HT1080 (cell line): ENCODE data around the gene ASPHD1. TPM values are rescaled to one million over a fixed set of nuclear protein-coding genes. Genes with fewer than 3 reads are reported as not detected.
"Not testable (repeated sequence)": the region's sequence is repeated elsewhere in the genome, so short reads cannot be mapped to it uniquely, and the experiment has no call there.

Source experiments
- DNase-seq: peaks from one replicate; pipeline ENCODE4 v3.0.0-alpha.2; 2015; ENCODE audit warnings: low read depth
- total RNA-seq: library from RNA; depleted of rRNA; stranded (reverse); fragments of >200 nt; shearing (Covaris generic); gene quantifications from 2 replicates; pipeline ENCODE4 v1.2.3, GENCODE V29; 2014

The ASPHD1 gene
- total RNA-seq, 1 experiment from 2014 or later = 9.3 TPM

DNA sequence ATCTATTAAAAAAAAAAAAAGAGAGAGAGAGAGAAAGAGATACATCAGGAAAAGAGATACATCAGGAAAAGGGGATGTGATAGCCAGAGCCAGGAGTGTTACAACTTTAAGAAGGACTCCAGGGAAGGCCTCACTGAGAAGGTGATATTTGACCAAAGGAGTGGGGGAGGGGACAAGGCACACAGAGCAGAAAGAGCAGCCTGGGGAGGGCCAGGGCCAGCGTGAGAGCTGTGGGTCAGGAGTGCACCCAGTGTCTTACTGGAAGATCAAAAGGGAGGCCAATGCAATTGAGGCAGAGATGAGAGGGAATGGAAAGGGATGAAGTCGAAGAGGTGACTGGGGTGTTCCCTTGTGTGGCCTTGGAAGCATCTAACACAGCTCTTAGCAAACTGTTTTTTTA is 7.7 kb downstream of the ASPHD1 start:
- no peak for DNase-seq

DNA sequence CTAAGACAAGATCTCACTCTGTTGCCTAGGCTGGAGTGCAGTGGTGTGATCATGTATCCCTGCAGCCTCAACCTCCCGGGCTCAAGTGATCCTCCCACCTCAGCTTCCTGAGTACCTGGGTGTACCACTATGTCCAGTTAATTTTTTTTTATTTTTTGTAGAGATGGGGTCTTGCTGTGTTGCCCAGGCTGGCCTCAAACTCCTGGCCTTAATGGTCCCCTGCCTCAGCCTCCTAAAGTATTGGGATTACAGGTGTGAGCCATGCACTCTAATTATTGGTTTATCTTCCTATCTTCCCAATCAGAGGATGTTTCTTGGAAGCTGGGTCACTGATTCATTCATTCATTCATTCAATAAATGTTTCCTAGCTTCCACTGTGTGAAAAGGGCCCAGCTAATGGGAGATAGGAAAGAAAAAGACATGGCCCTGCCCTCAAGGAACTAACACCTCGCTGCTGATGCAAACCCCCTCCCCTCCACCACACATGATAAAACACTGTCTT is 8.5 kb downstream of the ASPHD1 start:
- DNase-seq = no peak

DNA sequence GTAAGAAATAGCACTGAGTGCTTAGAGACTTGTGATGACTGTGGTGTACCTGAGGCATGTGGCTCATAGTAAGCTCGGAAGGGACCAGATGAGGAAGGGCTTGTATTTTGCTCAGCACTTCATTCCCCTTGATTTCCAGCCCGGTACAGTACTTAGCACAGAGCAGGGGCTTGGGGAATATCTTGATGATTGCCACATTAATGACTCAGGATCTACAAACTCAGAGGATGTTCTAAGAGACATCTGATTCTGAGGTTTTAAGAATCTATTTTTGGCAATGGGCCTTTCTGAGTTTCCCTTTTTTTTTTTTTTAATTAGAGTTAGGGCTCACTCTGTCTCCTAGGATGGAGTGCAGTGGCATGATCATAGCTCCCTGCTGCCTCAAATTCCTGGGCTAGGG is 9.1 kb downstream of the ASPHD1 start:
- peak; percentile 25 for DNase-seq

DNA sequence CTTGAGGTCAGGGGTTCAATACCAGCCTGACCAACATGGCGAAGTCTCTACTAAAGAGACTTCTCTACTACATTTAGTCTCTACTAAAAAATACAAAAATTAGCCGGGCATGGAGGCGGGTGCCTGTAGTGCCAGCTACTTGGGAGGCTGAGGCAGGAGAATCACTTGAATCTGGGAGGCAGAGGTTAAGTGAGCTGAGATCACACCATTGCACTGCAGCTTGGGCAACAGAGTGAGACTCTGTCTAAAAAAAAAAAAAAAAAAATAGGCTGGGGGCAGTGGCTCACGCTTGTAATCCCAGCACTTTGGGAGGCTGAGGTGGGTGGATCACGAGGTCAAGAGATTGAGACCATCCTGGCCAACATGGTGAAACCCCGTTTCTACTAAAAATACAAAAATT is 9.6 kb downstream of the ASPHD1 start:
- not testable (repeated sequence) for DNase-seq

DNA sequence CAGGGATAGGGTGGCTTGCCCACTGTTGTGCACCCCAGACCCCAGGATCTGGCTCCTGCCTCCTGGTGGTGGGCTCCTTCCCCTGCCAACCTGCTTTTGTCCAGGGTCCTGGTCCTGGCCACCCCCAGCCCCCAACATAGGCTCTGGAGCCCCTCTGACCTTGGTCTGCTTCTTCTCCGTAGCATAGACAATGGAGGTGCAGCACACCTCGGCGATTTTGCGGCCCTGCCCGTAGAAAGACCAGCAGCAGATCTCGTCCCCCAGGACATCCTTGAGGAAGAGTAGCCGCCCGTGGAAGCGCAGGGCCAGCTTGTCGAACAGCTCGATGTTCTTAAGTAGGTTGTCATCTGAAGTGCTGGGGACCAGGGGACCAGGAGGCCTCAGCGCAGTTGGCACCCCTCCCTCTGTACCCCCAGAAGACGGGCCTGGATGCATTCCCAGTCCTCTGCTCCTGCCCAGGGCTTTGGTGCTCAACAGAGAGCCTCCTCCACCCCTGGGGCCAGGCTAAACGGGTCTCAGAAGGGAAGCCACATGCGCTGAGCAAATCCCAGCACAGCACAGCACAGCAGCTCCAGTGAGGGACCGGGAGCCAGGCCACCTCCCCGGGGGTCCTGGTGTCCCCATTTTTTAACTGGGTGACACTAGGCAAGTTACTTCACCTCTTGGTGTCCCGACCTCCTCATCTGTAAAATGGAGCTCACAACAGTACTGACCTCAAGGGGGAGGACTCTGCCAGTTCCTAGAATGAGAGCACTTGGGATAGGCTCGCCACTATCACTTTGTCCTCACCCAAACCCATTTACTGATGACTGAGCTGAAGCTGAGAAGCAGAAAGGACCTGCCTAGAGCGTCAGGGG is 10.8 kb downstream of the ASPHD1 start:
- DNase-seq = no peak

DNA sequence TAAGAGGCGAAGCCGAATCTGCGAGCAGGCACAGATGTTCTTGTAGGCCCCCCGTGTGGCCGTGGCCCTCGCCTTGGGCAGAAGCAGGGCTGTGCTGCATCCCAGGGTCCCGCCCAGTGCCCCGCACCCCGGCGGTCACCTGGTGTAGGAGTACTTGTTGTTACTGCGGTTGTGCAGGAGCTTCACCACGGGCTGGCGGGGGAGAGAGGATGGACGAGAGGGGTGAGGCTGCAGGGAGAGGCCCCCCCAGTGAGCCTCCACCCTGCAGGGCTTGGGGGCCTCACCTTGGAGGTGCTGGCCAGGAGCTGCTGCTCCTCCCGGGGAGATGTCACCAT is 11.4 kb downstream of the ASPHD1 start:
- no peak for DNase-seq

DNA sequence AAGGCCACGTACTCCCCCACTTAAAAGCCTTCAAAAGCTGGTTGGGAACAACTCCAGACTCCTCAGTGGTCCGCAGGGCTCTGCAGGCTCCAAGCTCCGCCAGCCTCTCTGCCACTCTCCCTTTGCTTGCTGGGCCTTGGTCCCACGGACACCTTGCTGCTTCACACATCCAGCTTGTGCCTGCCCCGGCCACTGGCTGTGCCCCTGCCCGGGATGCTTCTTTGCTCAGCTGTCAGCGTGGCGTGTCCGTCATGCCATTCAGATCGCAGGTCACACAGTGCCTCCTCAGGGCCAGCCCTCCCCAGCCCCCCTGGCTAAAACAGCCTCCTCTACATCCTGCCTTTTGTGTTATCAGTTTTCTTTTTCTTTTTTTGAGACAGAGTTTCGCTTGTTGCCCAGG is 11.8 kb downstream of the ASPHD1 start:
- DNase-seq = no peak

DNA sequence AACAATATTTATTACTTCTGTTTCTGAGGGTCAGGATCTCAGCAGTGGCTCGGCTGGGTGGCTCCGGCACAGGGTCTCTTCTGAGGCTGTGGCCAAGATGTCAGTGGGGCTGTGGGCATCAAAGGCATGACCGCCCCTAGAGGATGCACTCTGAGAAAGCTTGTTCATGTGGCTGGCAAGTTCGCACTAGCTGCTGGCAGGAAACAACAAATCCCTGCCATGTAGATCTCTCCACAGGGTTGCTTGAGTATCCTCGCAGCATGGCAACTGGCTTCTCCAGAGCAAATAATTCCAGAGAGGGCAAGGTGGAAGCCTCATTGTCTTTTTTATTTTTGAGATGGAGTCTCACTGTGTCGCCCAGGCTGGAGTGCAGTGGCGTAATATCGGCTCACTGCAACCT is 13.2 kb downstream of the ASPHD1 start:
- DNase-seq = no peak

DNA sequence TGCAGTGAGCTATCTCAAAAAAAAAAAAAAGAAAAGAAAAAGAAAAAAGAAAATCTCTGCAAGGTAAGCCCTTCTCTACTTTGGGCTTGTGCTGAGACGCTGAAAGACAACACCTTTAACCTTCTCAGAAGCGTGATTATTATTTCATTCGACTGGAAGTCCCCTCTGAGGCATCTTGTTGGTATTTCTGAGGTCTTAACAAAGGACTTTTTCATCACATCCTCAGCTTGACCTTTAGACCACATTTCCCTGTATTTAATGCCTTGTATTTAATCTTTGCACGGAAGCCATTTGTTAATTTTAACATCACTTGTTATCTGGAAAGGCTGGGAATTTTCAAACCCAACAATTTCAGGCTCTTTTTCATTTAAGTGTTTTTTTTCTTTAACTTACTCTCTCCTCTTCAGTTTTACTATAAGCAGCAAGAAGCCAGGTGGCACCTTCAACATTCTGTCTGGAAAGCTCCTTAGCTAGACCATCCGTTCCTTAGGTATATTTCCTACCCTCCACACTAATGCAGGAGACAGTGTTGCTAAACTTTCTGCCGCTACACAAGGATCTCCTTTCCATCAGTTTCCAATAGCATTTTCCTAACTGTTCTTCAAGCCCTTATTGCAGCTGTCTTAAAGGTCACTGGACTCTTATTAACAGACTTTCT is 15.4 kb downstream of the ASPHD1 start:
- peak; percentile 45 for DNase-seq

DNA sequence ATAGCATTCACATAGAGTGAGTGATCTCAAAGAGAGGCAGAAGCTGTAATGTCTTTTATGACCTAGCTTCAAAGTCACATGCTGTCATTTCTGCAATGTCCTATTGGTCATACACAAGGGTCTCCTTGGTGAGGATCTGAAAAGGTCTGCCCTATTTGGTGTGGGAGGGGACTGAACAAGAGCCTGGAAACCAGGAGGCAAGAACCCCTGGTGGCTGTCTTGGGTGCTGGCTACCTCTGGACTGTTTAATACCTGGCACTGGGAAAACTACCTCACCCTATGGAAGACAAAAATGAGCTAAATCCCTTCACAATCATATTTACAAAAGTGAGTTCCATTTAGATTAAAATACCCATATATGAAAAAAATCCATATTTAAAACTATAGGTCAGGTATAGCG is 16.7 kb downstream of the ASPHD1 start:
- no peak for DNase-seq

DNA sequence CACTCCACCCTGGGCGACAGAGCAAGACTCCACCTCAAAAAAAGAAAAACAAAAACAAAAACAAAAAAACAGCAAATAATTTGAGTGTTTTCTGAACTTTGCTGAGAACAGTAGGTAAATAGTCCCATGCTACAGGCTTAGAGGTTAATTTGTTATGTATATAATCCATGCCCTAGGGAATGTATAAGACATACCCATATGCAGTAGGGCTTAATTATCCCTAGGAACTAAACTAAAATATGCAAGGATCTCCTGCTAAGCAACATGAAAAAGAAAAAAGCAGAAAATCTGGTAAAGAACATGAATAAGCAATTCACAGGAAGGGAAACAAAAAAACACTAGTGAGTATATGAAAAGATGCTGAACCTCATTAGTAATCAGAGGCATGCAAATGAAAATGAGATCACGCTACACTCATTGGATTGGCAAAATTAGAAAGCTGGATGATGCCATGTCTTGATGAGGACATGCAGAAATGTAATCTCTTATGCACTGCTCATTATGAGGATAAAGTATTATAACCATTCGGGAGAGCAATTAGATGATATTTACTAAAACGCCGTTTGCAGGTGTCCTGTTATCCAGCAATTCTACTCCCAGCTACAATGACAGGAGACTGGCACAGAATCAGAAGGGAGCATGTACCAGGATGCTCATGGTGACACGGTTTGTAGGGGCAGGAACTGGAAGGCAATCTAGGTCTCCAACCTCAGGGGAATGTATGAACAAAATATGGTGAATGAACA is 20.2 kb downstream of the ASPHD1 start:
- DNase-seq = no peak

DNA sequence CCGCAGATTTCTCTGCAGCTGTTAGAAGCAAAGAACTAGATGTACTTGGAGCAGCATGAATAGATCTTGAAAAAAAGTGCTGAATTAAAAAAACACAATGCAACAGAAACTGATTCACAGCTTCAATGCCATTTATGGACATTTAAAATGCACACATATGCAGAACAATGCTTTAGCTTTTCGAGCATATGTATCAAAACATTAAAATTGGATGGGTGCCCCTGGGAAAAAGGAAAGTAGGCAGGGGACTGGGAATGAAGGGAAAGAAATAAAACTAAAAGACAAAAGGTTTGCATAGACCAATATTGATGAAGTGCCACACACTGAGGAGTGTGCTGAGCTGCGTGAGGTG is 20.7 kb downstream of the ASPHD1 start:
- no peak for DNase-seq

DNA sequence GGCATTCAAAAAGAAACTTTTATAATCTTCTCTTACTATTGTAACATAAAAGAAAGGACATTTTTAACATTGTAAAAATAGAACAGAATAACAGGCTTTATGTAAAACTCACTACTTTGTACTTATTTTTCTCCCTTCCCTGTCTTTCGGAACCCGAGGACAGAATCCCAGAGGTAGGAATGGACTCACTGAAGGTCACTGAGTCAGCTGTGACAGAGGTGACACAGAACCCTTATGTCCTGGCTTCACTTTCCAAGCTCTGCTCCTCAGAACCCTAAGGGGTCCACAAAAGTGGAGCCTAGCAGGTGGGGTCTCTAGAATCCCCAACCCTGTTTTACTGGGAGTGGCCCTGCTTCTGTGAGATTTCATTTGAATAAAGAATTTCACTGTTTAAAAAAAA is 22.0 kb downstream of the ASPHD1 start:
- DNase-seq = no peak

DNA sequence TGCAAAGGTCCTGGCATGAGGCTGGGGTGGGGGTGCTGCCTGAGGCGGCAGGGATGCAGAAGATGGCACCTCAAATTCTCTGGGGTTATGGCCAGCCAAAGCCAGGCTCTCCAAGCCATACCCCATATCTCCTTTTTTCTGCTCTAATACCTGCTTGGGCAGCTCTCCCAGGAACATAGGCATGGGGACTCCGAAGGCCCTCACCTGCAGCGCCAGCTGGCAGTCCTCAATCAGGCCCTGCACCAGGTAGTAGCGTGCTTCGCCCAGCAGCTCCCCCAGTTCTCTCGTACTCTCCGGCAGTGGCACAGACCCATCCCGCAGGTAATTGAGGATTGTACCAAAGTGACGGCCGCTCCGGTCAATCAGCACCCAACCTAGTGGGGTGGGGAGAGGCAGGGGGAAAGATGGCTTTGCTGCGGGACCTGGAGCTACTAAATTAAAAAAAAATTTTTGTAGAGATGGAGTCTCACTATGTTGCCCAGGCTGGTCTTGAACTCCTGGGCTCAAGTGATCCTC is 22.8 kb downstream of the ASPHD1 start:
- DNase-seq = no peak

DNA sequence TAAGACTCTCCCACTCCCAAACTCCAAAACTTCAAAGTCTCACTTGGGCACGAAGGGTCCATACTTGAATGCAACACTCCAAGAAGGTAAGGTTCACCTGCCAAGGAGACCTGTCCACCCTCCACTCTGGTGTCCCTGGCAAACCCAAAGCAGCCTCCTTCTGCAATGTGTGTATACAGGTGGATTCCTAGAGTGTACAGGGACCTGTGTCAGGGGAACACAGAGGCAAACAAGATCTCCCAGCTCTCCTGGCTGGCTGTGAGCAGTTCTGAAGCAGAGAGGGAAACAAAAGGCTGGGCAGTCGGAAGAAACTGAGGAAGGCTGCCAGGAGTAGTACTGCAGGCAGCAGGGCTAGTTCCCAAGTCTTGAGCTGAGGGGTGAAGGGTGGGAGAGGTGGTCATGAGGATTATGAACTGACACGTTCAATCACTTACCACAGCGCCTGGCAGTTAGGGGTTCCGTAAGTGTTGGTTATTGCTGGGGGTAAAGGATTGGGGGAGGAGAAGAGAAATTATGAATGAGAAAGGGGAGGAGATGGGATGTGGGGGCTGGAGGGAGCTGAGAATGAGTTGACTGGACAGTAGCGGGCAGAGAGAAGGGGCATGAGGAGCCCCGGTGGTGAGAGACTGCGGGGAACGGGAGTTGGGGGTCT is 24.9 kb downstream of the ASPHD1 start:
- no peak for DNase-seq

DNA sequence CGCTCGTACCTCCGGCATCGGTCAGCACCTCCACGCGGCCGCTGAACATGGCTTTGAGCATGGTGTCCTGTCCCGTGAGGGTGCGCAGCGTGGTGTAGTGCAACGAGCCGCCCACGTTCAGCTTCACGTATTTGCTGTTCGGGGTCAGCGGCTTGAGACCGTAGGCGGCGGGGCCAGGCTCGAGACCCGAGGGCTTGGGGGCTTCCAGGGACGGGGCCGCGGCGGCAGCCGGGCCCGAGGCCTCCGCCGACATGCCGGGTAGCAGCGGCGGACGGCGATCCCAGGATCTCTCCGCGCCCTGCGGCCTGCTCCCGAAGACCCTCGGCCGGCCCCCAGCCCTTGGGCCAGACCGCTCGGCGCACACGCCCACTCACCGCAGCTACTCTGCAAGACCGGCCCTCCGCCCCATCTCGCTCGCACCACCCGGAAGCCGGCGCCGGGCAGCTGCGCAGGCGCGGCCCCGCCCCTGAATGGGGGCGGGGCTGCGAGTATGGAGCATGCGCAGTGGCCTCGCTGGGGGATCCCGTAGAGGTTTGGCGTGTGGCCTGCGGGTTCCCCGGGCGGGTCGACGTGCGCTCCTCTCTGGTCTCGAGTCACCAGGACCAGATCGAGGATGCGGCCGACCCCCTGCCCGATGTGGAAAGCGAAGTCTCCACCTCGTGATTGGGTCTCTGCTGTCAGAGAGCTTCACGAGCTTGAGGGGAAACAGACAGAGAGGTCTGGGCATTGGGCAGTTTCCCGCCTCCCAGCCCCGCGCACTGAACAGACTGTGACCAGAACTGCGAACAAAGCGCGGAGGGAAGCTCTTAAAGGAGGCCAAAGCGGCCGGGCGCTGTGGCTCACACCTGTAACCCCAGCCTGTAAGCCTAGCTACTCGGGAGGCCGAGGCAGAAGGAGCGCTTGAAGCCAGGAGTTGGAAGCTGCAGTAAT is 25.8 kb downstream of the ASPHD1 start, which contains the start of gene KCTD13:
Gene KCTD13, minus strand, starts transcription at position 446 of the 930 bp plus-strand sequence. Its CDS starts 193 bp downstream, at position 253.
- DNase-seq = peak; percentile 85

DNA sequence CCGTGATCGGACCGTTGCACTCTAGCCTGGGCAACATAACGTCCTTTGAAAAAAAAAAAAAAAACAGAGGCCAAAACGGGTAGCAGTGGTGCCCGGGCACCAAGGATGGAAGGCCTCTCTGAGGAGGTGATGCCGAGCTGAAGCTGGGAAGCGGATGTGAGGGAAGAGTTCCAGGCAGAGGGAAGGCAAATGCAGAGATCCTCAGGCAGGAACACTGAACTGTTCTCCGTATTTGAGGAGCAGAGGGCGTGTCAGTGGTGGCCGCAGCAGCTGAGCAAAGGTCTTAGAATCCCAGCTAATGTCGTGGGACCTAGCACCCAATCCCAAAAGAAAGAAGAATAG is 26.4 kb downstream of the ASPHD1 start:
- no peak for DNase-seq

DNA sequence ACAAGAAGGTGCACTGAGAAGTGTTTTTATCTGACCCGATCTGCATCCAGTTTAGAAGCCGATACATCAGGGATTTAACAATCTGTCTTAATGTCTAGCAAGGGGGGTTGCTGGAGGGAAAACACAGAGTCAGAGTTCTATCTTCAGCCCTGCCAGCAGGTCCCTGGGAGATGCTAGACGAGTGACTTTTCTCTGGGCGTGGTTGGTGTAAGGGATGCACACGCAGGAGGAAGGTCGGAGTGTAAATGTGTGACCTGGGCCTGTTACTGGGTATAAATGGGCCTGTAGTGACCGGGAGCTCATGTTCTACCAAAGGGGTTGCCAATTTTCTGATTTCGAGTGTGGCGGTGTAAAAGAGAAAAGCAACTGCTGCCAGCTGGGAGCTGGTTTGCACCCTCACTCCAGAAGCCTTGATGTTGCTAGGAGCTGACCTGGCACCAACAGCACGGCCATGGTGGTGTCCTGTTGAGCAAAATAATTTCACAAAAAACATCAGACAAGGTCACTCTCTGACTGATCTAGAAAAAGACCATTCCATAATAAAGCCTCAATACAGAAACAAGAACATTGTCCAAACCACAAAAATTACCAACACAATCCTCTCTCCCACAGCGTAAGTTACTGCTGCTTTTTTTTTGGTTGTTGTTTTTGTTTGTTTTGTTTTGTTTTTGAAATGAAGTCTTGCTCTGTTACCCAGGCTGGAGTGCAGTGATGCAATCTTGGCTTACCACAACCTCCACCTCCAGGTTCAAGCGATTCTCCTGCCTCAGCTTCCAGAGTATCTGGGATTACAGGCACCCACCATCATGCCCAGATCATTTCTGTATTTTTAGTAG is 27.0 kb downstream of the ASPHD1 start:
- no peak for DNase-seq

DNA sequence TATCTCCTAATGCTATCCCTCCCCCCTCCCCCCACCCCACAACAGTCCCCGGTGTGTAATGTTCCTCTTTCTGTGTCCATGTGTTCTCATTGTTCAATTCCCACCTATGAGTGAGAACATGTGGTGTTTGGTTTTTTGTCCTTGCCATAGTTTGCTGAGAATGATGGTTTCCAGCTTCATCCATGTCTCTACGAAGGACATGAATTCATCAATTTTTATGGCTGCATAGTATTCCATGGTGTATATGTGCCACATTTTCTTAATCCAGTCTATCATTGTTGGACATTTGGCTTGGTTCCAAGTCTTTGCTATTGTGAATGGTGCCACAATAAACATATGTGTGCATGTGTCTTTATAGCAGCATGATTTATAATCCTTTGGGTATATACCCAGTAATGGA is 31.5 kb downstream of the ASPHD1 start:
- DNase-seq = not testable (repeated sequence)
